Adrenal gland (tissue), 5 donors: ENCODE measurements around the gene NFS1.

Experiments
- CTCF ChIP-seq, 6 experiments: fragments of 450-650 bp in 4 of 6; fragments of 200-600 bp in 2 of 6; sonication (generic) in 1 of 6; IDR thresholded peaks; 1 replicate in 5 of 6; 2 replicates in 1 of 6; pipeline versions ENCODE4 v1.5.1 to v1.8.0; 2016 to 2021; ENCODE audit warnings: antibody characterized with exemption in 6 of 6, mild to moderate bottlenecking in 2 of 6, moderate library complexity in 1 of 6
- POLR2A ChIP-seq, 2 donors: fragments of 450-650 bp; IDR thresholded peaks; one replicate each; pipeline ENCODE4 v1.6.1; 2017; ENCODE audit warnings: antibody characterized with exemption in 2 of 2, mild to moderate bottlenecking in 2 of 2, moderate library complexity in 1 of 2
- donor health status: DM: no; HTN: no; CAD: no.

DNA sequence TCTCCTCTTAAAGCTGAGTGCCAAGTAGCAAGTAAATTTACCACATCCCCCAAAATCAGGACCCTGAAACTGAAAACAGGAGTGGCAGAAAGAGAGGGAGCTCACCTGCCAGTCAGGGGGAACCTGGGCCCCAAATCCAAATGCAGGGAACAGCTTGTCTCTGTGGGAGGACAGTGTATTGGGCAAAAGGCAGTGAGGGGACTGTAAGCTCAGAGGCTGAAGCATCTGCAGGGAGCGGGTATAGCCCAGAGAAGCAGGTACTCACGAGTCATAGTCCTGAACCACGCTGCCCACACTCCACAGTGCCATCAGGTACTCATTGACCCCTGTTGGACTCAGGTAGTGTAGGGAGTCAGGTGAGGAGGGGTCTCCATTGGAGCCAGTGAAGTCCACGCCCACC, 68.5 kb downstream of the NFS1 start:
- no peak for TF ChIP-seq CTCF (IDR thresholded peaks at IDR 0.05)
- TF ChIP-seq POLR2A (IDR thresholded peaks at IDR 0.05) = no peak
